ENCODE results near the gene QSOX2.

DNA sequence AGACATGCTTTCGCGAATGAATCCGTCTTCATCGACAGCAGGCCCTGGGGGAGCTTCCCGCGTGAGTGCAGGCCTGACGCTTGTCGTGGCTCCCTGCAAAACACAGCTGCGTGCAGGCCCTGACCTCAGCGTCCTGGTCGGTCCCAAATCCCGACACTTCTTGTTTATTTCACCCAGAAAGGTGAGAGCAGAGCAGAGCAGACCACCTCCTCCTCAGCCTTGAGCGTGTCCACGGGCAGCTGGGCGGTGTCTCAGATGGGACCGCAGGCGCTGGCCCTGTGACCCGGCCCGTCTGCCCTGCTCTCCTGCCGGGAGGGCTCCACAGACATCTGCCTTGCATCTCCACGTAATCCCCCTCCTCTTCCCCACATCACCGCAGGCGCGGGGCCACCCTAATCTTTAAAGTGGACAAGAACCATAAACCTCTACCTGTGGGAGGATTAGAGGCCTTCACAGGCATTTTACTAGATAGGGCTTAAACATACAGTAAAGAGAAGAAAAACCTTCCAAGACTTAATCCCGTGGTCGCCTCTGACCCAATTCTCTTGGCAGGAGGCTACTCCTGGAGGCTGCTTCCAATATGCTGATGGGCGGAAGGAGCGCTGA, 33.2 kb downstream of the QSOX2 start:
- no peak for TF ChIP-seq YY1 (tag by site-specific recombination; IDR thresholded peaks at IDR 0.05)
- TF ChIP-seq ZNF747 (tag by site-specific recombination; IDR thresholded peaks at IDR 0.05), result no peak
- TF ChIP-seq ZNF629 (tag by site-specific recombination; IDR thresholded peaks at IDR 0.05), result no peak
- no peak for TF ChIP-seq ZSCAN16 (tag by site-specific recombination; IDR thresholded peaks at IDR 0.05)
- TF ChIP-seq SCRT2 (tag by site-specific recombination; IDR thresholded peaks at IDR 0.05), result no peak
- no peak for TF ChIP-seq CTCF (tag by site-specific recombination; IDR thresholded peaks at IDR 0.05)
- TF ChIP-seq ZNF274 (IDR thresholded peaks at IDR 0.05; ENCODE audit: low read length), result no peak
- TF ChIP-seq ZNF274 (tag by site-specific recombination; IDR thresholded peaks at IDR 0.05; ENCODE audit: borderline replicate concordance), result no peak
- no peak for TF ChIP-seq ZNF626 (tag by site-specific recombination; IDR thresholded peaks at IDR 0.05)

Data from HEK293 (cell line).